Caco-2 (cell line): ENCODE measurements around the gene PPP2R5C. TPM values are rescaled to one million over a fixed set of nuclear protein-coding genes. Genes with fewer than 3 reads are reported as not detected.

Experiments used
- BruUV-seq: library from RNA; stranded (reverse); fragments of 400-500 nt; replicated peaks from 2 replicates; lab custom pipeline; 2021; lab: Mats Ljungman, UMichigan
- CTCF ChIA-PET: fragments of 300-600 bp; sonication (Branson Sonifier 250); formaldehyde crosslinking; loops from one replicate; lab custom pipeline; 2022; ENCODE audit warnings: antibody characterized with exemption; lab: Charles Lee
- POLR2A ChIA-PET: fragments of 300-600 bp; sonication (Branson Sonifier 250); formaldehyde crosslinking; loops from one replicate; lab custom pipeline; 2022; ENCODE audit warnings: antibody characterized with exemption; lab: Charles Lee
- DNase-seq, 2 experiments: peaks; one replicate each; pipeline versions ENCODE4 v3.0.0 to v3.0.0-alpha.2; 2020 to 2022
- H3K27me3 ChIP-seq: replicated peaks from 2 replicates; pipeline ENCODE4 v1.6.0; 2011; ENCODE audit warnings: low read length; ENCODE audit not compliant: control insufficient read depth, insufficient read depth
- H3K36me3 ChIP-seq: 2 replicates; pipeline ENCODE4 v1.5.1; 2011; ENCODE audit warnings: low read length; ENCODE audit not compliant: control insufficient read depth, insufficient read depth
- H3K4me1 ChIP-seq: fragments of 250-450 bp; sonication (Bioruptor Pico); 2 replicates; pipeline ENCODE4 v1.5.1; 2020; ENCODE audit warnings: mild to moderate bottlenecking
- H3K4me3 ChIP-seq: 2 replicates; pipeline ENCODE4 v1.5.1; 2011; ENCODE audit warnings: low read depth, mild to moderate bottlenecking, control low read depth, low read length
- H3K9me3 ChIP-seq: fragments of 250-450 bp; sonication (Bioruptor Pico); 2 replicates; pipeline ENCODE4 v1.5.1; 2020; ENCODE audit warnings: mild to moderate bottlenecking, moderate library complexity
- H3K27ac Mint-ChIP-seq: one replicate; pipeline ENCODE4 v1.8.0; 2022; ENCODE audit warnings: mixed read lengths; ENCODE audit not compliant: unreplicated experiment
- H3K27me3 Mint-ChIP-seq: one replicate; pipeline ENCODE4 v1.8.0; 2022; ENCODE audit warnings: mixed read lengths; ENCODE audit not compliant: insufficient read depth, unreplicated experiment
- H3K36me3 Mint-ChIP-seq: one replicate; pipeline ENCODE4 v1.8.0; 2022; ENCODE audit warnings: mild to moderate bottlenecking, mixed read lengths; ENCODE audit not compliant: insufficient read depth, unreplicated experiment
- H3K4me1 Mint-ChIP-seq: one replicate; pipeline ENCODE4 v1.8.0; 2022; ENCODE audit warnings: low read depth, mixed read lengths; ENCODE audit not compliant: unreplicated experiment
- H3K4me3 Mint-ChIP-seq: one replicate; pipeline ENCODE4 v1.8.0; 2022; ENCODE audit warnings: mild to moderate bottlenecking, moderate library complexity, mixed read lengths; ENCODE audit not compliant: unreplicated experiment
- H3K9me3 Mint-ChIP-seq: one replicate; pipeline ENCODE4 v1.8.0; 2022; ENCODE audit warnings: mixed read lengths; ENCODE audit not compliant: unreplicated experiment
- CTCF ChIP-seq, 2 experiments: fragments of 200-600 bp in 1 of 2; IDR thresholded peaks; 1 replicate in 1 of 2; 2 replicates in 1 of 2; pipeline versions ENCODE4 v1.5.1 to v1.8.0; 2011 to 2022; ENCODE audit warnings: antibody characterized with exemption in 1 of 2, control low read depth in 1 of 2, inconsistent platforms in 1 of 2, low read depth in 1 of 2, low read length in 1 of 2, mild to moderate bottlenecking in 1 of 2, moderate library complexity in 1 of 2; ENCODE audit not compliant: insufficient read depth in 1 of 2, severe bottlenecking in 1 of 2, unreplicated experiment in 1 of 2
- intact Hi-C: fragments of 100-400 bp; cut with micrococcal nuclease; formaldehyde crosslinking; loops from one replicate; pipeline ENCODE4 v1.10.0; 2022; ENCODE audit not compliant: unreplicated experiment
- total RNA-seq: library from RNA; stranded (reverse); gene quantifications from 2 replicates; pipeline ENCODE4 v1.2.3, GENCODE V29; 2022

PPP2R5C gene
- total RNA-seq, 1 experiment from 2014 or later, result 97.5 TPM

GRCh38 chr14:101873991-101874390, 112.5 kb downstream of the PPP2R5C start:
- no peaks in the 10 kb centered on the region for H3K9me3 ChIP-seq
- Mint-ChIP-seq H3K27me3 (no peaks in the 10 kb centered on the region), H3K27ac (no peak overlapping the region), H3K4me3 (no peak overlapping the region), H3K9me3 (no peaks in the 10 kb centered on the region), H3K4me1 (no peaks in the 10 kb centered on the region), H3K36me3 (no peaks in the 10 kb centered on the region)
- H3K27me3 ChIP-seq, result no peaks in the 10 kb centered on the region
- no peak for DNase-seq
- no peaks in the 10 kb centered on the region for H3K36me3 ChIP-seq
- TF ChIP-seq CTCF (IDR thresholded peaks at IDR 0.05; ENCODE audit: insufficient read depth in 1 of 2, low read depth in 1 of 2, low read length in 1 of 2, severe bottlenecking in 1 of 2, unreplicated experiment in 1 of 2), result no peak
- BruUV-seq, result no TSS peak
- POLR2A ChIA-PET, result no interaction called here
- CTCF ChIA-PET, result no interaction called here
- H3K4me1 ChIP-seq, result no peaks in the 10 kb centered on the region
- intact Hi-C loops, result no loop called here
- H3K4me3 ChIP-seq, result no peak overlapping the region

GRCh38 chr14:101875041-101875726, 113.7 kb downstream of the PPP2R5C start:
- H3K4me1 ChIP-seq, result no peaks in the 10 kb centered on the region
- TF ChIP-seq CTCF (IDR thresholded peaks at IDR 0.05; ENCODE audit: insufficient read depth in 1 of 2, low read depth in 1 of 2, low read length in 1 of 2, severe bottlenecking in 1 of 2, unreplicated experiment in 1 of 2), result no peak
- POLR2A ChIA-PET, result no interaction called here
- H3K4me3 ChIP-seq, result no peak overlapping the region
- no peaks in the 10 kb centered on the region for H3K27me3 ChIP-seq
- Mint-ChIP-seq H3K27ac (no peak overlapping the region), H3K27me3 (no peaks in the 10 kb centered on the region), H3K4me3 (no peak overlapping the region), H3K9me3 (no peaks in the 10 kb centered on the region), H3K36me3 (no peaks in the 10 kb centered on the region), H3K4me1 (no peaks in the 10 kb centered on the region)
- BruUV-seq, result no TSS peak
- H3K36me3 ChIP-seq, result no peaks in the 10 kb centered on the region; the same call in 1 of the 2 replicates
- no peak for DNase-seq
- H3K9me3 ChIP-seq, result no peaks in the 10 kb centered on the region
- CTCF ChIA-PET, result no interaction called here
- intact Hi-C loops, result no loop called here

- no peaks in the 10 kb centered on the region; the same call in 1 of the 2 replicates for H3K36me3 ChIP-seq
- Mint-ChIP-seq H3K4me1 (no peaks in the 10 kb centered on the region), H3K9me3 (no peaks in the 10 kb centered on the region), H3K27ac (no peak overlapping the region), H3K4me3 (no peak overlapping the region), H3K27me3 (no peaks in the 10 kb centered on the region), H3K36me3 (no peaks in the 10 kb centered on the region)
- intact Hi-C loops, result no loop called here
- H3K4me1 ChIP-seq, result no peaks in the 10 kb centered on the region
- no peaks in the 10 kb centered on the region for H3K9me3 ChIP-seq
- CTCF ChIA-PET, result no interaction called here
- no TSS peak for BruUV-seq
- DNase-seq, result no peak
- TF ChIP-seq CTCF (IDR thresholded peaks at IDR 0.05; ENCODE audit: insufficient read depth in 1 of 2, low read depth in 1 of 2, low read length in 1 of 2, severe bottlenecking in 1 of 2, unreplicated experiment in 1 of 2), result no peak
- POLR2A ChIA-PET, result no interaction called here
- H3K27me3 ChIP-seq, result no peaks in the 10 kb centered on the region
- no peak overlapping the region for H3K4me3 ChIP-seq
These were observed 114.4 kb downstream of the PPP2R5C start for GRCh38 chr14:101875727-101876554.
